CD4-positive, alpha-beta T cell treated with Interleukin-10 for 1 hour (primary cell): ENCODE results near the gene CD4.
A peak's percentile ranks its signal among the peaks of the same experiment; 100 is the strongest.
"Not testable (repeated sequence)": the region's sequence is repeated elsewhere in the genome, so short reads cannot be mapped to it uniquely, and the experiment has no call there.

ENCODE experiments used
- DNase-seq: peaks from one replicate; pipeline ENCODE4 v3.0.0-alpha.2; 2020

Gene CD4

DNA sequence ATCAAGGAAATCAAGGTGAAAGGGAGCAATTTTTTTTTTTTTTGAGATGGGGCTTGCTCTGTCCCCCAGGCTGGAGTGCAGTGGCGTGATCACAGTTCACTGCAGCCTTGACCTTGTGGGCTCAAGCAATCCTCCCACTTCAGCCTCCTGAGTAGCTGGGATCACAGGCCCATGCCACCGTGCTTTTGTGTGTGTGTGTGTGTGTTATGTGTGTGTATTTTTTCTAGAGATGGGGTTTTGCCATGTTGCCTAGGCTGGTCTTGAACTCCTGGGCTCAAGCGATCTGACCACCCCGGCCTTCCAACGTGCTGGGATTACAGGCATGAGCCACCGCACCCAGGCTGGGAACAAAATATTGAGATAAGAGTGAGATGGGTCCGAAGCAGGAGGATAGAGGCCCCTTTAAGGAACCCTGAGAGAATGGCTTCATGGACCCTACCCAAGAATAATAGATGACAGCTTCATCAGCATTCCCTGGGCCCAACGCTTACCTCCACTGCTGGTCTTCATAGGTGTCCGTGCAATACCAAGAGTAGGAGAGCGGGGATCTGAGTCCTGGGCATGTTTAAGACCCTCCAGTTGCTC lies 60.7 kb downstream of the CD4 start:
- DNase-seq: no peak

DNA sequence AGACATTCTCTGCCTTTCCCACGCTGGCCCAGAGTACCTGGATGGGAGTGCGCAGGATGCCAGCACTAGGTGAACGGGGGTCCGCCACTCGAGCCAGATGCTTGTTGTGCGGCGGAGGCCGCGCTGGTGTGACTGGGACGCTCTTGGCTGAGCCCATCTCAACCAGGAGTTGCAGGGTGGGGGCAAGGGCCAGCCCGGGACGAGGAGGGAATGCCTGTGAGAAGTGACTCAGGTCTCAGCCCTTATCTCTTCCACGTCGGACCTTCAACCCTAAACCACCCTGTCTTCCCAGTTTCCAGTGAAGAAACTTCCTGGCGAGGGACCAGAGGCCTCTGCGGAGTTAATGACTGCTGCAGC lies 61.4 kb downstream of the CD4 start:
- DNase-seq: no peak

GRCh38 chr12:6851153-6851920 lies 62.0 kb downstream of the CD4 start, which contains the start of gene CDCA3:
Gene CDCA3, minus strand, starts transcription at chr12:6851286. Its CDS starts 334 bp downstream, at chr12:6850952.
- peak; percentile 96 for DNase-seq

- DNase-seq: peak; percentile 99
These were observed 62.8 kb downstream of the CD4 start, which contains the start of gene USP5 for GRCh38 chr12:6851921-6852650. Gene USP5, plus strand, starts transcription at chr12:6852150. Its CDS starts 30 bp downstream, at chr12:6852180.

DNA sequence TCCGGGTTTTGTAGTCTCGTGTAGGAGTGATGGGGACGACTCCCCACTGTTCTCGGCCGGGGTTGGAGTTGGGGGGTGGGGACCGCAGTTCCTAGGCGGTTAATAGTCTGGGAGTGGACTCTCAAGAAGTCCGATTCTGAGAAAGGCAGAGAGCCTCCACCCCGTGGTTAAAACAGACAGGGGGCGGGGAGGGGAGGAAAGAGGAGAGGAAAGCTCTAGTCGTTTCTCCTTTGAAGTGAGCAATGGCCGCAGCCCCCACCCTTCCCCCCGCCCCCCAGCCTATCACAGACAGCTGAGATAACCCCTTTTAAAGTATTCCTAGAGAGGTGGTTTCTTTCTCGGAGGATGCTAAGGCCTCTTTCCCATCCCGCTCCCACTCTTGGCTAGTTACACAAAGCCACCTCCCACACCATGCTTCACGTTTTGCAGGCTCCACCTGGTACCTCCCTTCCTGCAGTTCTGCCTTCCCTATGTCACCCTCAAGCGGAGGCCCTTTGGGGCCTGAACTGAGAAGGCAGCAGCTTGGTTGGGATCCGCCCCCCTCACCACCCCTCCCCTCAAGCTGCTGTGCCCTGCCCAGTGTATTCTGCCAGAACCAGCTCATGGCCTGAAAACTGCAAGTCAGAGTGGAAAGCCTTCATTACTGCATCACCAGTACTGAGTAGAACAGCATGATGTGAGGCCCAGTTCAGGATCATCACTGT lies 63.5 kb downstream of the CD4 start:
- peak; percentile 71 for DNase-seq

DNA sequence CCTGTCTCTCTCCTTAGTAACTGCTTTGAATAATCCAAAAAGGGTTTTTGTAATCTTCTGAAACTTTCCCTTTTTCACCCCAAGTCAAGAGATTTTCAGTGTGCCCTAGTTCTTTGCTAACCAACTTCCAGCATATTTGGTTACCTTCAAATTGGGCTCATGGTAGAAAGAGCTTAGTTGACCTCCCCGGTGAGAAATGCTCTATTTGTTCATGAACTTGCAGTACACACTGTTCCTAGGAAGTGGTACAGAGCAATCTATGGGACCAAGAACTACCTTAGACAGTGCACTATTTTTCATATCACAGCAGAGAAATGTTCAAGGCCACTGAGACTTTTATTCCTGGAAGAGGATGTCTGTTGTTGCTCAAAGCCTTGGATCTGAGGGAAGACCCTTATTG lies 64.3 kb downstream of the CD4 start:
- DNase-seq: no peak

GRCh38 chr12:6854036-6854435 lies 64.7 kb downstream of the CD4 start:
- DNase-seq: no peak

DNA sequence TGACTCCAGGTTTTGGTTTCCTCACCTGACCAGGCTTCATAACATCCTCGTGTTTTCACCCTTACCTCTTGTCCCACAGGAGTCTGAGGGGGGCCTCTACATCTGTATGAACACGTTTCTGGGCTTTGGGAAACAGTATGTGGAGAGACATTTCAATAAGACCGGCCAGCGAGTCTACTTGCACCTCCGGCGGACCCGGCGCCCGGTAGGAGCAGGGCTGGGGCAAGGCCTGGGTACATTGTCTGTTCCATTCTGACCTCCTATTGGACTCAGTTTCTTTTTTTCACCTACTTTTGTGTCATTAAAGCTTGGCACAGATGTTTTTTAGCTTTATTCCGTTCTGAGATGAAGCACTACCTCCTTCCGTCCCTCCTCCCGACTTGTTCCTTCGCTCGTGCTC lies 66.0 kb downstream of the CD4 start:
- DNase-seq: no peak

- DNase-seq: no peak
These were observed 69.5 kb downstream of the CD4 start for GRCh38 chr12:6858799-6859198.

DNA sequence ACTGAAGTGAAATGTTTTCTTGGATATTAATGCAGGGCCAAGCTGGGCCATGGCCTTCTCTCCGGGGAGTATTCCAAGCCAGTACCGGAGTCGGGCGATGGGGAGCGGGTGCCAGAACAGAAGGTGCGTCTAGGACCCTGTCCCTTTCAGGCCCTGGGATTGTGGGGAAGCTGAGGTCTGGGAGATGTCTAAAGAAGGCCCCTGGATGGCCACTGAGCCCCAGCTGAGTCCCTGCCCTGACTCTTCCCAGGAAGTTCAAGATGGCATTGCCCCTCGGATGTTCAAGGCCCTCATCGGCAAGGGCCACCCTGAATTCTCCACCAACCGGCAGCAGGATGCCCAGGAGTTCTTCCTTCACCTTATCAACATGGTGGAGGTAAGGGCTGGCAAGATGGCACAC lies 70.8 kb downstream of the CD4 start:
- no peak for DNase-seq

- DNase-seq: no peak
These were observed 71.6 kb downstream of the CD4 start for GRCh38 chr12:6860942-6861341.

DNA sequence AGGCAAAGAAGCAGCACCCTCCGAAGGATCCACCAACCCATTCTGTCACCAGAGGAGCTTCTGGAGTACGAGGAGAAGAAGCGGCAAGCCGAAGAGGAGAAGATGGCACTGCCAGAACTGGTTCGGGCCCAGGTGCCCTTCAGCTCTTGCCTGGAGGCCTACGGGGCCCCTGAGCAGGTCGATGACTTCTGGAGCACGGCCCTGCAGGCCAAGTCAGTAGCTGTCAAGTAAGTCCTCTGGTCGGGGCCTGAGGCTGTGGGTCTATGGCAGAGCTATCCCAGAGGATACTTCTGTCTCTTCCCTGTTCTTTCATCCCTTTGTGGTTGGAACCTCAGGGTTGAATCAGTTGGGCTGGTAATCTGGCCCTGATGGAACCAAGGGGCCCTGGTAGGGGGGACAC lies 72.1 kb downstream of the CD4 start:
- DNase-seq: no peak

DNA sequence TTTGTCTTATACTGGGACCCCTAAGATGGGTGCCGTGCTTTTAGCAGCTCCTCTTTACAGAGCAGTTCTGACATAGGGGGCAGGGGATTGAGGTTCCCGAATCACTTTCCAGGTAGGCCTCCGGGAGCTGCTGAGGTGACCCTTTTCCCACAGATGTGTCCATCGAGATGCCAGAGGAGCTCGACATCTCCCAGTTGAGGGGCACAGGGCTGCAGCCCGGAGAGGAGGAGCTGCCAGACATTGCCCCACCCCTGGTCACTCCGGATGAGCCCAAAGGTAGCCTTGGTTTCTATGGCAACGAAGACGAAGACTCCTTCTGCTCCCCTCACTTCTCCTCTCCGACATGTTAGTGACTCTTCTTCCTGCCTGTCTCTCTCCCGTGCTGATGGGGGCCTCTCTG lies 73.7 kb downstream of the CD4 start:
- no peak for DNase-seq

DNA sequence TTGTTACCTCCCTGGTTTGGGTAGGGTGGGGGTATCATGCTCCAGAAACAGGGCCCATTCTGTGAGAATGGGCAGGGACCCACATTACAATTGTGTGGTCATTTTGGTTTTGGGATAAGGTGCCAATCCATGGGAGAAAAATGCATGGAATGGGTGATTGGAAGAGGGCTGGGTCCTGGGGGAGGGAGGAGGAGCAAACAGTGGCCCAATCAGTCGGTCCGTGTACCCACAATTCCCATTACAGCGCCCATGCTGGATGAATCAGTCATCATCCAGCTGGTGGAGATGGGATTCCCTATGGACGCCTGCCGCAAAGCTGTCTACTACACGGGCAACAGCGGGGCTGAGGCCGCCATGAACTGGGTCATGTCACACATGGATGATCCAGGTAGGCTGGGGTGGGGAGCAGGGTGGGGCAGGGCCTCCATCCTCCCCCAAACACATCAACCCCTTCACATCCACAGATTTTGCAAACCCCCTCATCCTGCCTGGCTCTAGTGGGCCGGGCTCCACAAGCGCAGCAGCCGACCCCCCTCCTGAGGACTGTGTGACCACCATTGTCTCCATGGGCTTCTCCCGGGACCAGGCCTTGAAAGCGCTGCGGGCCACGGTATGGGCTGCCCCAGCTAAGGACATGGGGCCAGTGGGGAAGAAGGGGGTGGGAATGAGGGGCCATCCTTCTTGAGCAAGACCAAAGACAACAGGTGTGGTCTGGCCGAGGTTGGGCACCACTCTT lies 74.4 kb downstream of the CD4 start:
- no peak for DNase-seq

- DNase-seq: not testable (repeated sequence)
These were observed 76.0 kb downstream of the CD4 start for GRCh38 chr12:6865307-6865706.

DNA sequence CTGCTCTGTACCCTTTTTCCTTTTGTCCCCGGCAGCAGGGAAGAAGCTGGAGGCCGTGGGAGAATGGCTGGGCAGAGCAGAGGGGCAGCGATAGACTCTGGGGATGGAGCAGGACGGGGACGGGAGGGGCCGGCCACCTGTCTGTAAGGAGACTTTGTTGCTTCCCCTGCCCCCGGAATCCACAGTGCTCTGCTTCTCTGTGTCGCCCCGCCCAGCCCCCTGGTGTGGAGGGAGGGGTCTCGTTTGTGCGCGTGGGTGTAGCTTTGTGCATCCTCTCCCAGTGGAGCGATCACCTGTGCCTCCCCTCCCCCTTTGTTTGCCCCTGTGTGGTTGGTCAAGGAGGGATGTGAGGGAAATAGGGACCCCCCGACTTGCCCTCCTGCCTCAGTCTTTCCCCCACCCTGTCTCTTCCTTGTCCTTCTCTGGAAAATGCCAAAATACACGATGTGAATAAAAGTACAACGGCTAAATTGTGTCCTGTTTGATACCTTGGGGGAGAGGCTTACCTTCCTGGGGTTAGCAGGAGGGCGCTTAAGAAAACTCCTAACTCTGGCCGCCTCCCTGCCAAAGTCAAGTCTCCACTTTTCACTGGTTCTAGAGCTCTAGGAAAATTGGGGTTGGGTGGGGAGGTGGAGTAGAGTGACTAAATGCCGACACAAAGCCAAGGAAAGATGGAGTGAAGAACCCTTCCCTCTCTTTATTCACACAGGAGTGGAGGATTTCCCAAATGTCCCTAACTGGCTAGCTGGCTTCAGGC lies 77.0 kb downstream of the CD4 start:
- no peak for DNase-seq

- no peak for DNase-seq
These were observed 77.6 kb downstream of the CD4 start for GRCh38 chr12:6866920-6867412.

- DNase-seq: peak; percentile 88
These were observed 78.3 kb downstream of the CD4 start, which contains the start of gene TPI1 for GRCh38 chr12:6867413-6868210. Gene TPI1, plus strand, starts transcription at chr12:6867531. Its CDS starts 36 bp downstream, at chr12:6867567.

DNA sequence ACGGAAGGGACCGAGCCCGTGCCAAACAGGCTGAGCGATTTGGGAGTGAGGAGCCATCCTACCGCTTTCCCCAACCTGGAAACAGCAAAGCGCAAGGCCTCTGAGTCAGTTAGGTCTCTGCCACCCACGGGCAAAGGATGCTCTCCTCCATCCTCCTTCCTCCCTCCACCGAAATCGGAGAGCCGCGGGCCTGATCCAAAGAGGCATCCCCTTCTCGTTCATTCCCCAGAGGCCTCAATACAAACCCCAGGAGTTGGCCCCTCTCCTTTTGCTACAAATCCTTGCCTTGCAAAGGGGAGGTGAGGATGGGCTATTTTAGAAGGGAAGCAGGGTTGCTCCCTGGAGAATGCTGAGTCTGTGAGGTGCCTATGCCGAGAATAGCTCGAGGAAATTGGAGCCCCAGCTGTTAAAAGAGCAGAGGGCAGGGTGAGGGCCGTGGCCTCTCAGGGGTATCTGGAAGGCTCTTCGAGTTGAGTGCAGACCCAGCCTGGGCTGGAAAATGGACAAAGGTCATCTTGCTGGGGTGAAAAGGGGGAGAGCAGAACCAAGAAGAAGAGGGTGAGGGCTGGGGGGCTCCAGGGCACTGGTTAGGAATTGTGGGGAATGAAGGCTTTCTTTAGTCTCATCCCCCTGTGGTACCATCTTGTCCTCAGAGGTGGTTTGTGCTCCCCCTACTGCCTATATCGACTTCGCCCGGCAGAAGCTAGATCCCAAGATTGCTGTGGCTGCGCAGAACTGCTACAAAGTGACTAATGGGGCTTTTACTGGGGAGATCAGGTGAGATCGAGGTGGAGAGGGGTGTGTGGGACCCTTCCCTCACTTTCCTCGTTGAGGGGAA lies 79.1 kb downstream of the CD4 start:
- peak; percentile 15 for DNase-seq
